ENCODE data around the gene RPL4. TPM values are rescaled to one million over a fixed set of nuclear protein-coding genes. Genes with fewer than 3 reads are reported as not detected.
A peak's percentile ranks its signal among the peaks of the same experiment; 100 is the strongest.

Gene RPL4
- total RNA-seq, 1 experiment from 2014 or later, result 3,988 TPM

DNA sequence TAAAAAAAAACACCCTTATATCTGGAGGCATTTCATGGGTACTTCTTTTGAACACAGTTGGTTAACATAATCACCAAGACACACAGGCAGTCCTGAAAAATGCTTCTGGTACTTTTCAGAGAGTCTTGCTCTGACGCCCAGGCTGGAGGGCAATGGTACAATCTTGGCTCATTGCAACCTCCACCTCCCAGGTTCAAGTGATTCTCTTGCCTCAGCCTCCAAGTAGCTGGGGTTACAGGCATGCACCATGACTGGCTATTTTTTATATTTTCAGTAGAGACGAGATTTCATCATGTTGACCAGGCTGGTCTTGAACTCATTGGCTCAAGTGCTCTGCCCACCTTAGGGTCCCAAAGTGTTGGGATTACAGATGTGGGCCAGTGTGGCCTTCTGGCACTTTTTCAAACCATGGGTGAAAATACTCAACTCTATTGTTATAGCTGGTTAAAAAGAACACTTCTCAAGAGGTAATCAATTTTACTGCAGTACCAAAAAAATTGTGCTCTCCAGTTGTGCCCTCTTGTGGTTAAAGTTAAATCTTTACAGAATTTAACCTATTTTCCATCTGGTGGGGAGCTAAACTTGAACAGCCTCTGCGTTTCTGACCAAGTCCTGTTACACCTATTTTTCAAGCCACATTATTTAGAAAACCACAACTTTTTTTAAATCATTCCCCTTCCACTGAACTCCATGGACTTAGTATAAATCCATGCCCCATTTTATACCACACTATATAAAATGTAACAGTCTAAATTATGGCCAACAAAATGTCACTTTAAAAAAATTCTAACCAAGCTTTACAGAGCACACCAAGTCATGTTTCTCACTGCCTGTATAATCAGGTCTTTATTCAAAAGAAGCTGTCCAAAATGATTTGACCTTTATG, 5.9 kb downstream of the RPL4 start:
- no peaks in the 10 kb centered on the region for H3K27me3 ChIP-seq (ENCODE audit: insufficient read depth, low read length)

More for the DNA sequence above, 5.9 kb downstream of the RPL4 start:
- H3K27me3 Mint-ChIP-seq (ENCODE audit: low read depth), result no peaks in the 10 kb centered on the region
- H4K20me1 ChIP-seq (ENCODE audit: control insufficient read depth, insufficient read depth, insufficient read length), result no peaks in the 10 kb centered on the region
- H2BK12ac ChIP-seq (ENCODE audit: insufficient read length, low read depth, low read length), result no peak overlapping the region
- H3K14ac ChIP-seq (ENCODE audit: insufficient read depth, low read length), result no peak overlapping the region
- H3K4ac ChIP-seq (ENCODE audit: low read depth, low read length), result no peak overlapping the region
- no peak overlapping the region for H2BK5ac ChIP-seq (ENCODE audit: insufficient read length, low read length)
- H3K36me3 Mint-ChIP-seq (ENCODE audit: insufficient read depth in 1 of 3, low read depth in 3 of 3), result peaks cover 45 to 94% (median 77%) of the 10 kb centered on the region in 3 experiments
- no peak overlapping the region for H3K56ac ChIP-seq (ENCODE audit: insufficient read length, low read depth, low read length)
- H2AK5ac ChIP-seq (ENCODE audit: insufficient read length, low read length), result no peak overlapping the region
- no peak overlapping the region for H3K4me2 ChIP-seq (ENCODE audit: insufficient read depth, insufficient read length, low read length)
- no peak for DNase-seq
- H2BK20ac ChIP-seq (ENCODE audit: low read depth, low read length, poor library complexity, severe bottlenecking), result no peak overlapping the region
- peaks cover 4% of the 10 kb centered on the region for H3K23me2 ChIP-seq (ENCODE audit: insufficient read length, low read depth, low read length, poor library complexity, severe bottlenecking)
- peak overlapping the region; percentile 2 for H3K27ac ChIP-seq (ENCODE audit: insufficient read length, low read depth, low read length)
- H3K18ac ChIP-seq (ENCODE audit: insufficient read length, low read depth, low read length), result no peak overlapping the region
- H3K23ac ChIP-seq (ENCODE audit: insufficient read length, low read depth, low read length), result no peak overlapping the region
- H3K79me2 ChIP-seq (ENCODE audit: insufficient read depth, low read length), result peaks cover 13% of the 10 kb centered on the region; the same call in 1 of the 2 replicates
- H3K4me1 ChIP-seq (ENCODE audit: insufficient read depth, low read length), result no peaks in the 10 kb centered on the region
- H3K79me1 ChIP-seq (ENCODE audit: insufficient read depth, low read depth, low read length, poor library complexity, severe bottlenecking), result no peaks in the 10 kb centered on the region
- H3K9ac ChIP-seq (ENCODE audit: extremely low read depth, insufficient read length, low read length), result no peak overlapping the region
- H2BK15ac ChIP-seq (ENCODE audit: low read depth, low read length), result no peak overlapping the region
- TF ChIP-seq, protein P1, sequence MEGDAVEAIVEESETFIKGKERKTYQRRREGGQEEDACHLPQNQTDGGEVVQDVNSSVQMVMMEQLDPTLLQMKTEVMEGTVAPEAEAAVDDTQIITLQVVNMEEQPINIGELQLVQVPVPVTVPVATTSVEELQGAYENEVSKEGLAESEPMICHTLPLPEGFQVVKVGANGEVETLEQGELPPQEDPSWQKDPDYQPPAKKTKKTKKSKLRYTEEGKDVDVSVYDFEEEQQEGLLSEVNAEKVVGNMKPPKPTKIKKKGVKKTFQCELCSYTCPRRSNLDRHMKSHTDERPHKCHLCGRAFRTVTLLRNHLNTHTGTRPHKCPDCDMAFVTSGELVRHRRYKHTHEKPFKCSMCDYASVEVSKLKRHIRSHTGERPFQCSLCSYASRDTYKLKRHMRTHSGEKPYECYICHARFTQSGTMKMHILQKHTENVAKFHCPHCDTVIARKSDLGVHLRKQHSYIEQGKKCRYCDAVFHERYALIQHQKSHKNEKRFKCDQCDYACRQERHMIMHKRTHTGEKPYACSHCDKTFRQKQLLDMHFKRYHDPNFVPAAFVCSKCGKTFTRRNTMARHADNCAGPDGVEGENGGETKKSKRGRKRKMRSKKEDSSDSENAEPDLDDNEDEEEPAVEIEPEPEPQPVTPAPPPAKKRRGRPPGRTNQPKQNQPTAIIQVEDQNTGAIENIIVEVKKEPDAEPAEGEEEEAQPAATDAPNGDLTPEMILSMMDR (conservative IDR thresholded peaks at IDR 0.05), result peak; percentile 52
- no peak overlapping the region for H2BK120ac ChIP-seq (ENCODE audit: low read depth, low read length, poor library complexity, severe bottlenecking)
- no peak overlapping the region for H2AFZ ChIP-seq (ENCODE audit: low read length)
- no CpG with 5 or more reads among the region's 3 CpGs for whole genome bisulfite sequencing (ENCODE audit: extremely low coverage, insufficient read length, low lambda C conversion rate)
- H3K9me3 ChIP-seq (ENCODE audit: control insufficient read depth, low read depth, low read length), result no peaks in the 10 kb centered on the region
- H3K27ac Mint-ChIP-seq, result peak overlapping the region in 2 of 3 experiments; percentile 97 to 99; a peak in 3 of 7 replicates
- H3K4me3 Mint-ChIP-seq, result no peak overlapping the region
- H3K9me3 Mint-ChIP-seq, result no peaks in the 10 kb centered on the region; a peak in 1 of 5 replicates
- no peak overlapping the region for H4K8ac ChIP-seq (replicated peaks; ENCODE audit: insufficient read length, low read depth, low read length)
- no peak overlapping the region for H3T11ph ChIP-seq (ENCODE audit: low read length)
- H4K5ac ChIP-seq (ENCODE audit: insufficient read length, low read depth, low read length), result no peak overlapping the region
- H3K4me1 Mint-ChIP-seq, result peaks cover 23 to 25% of the 10 kb centered on the region in 2 experiments
- no peak overlapping the region for H4K91ac ChIP-seq (ENCODE audit: insufficient read length, low read depth, low read length)

All from H9 (cell line).